ENCODE results near the gene MARVELD3. TPM values are rescaled to one million over a fixed set of nuclear protein-coding genes. Genes with fewer than 3 reads are reported as not detected.

MARVELD3 gene
- total and polyA plus RNA-seq, 2 of the 8 experiments (the other 6 are each of a cell fraction or from before 2014, with no cell fraction given) = 18.0 to 34.8 TPM

DNA sequence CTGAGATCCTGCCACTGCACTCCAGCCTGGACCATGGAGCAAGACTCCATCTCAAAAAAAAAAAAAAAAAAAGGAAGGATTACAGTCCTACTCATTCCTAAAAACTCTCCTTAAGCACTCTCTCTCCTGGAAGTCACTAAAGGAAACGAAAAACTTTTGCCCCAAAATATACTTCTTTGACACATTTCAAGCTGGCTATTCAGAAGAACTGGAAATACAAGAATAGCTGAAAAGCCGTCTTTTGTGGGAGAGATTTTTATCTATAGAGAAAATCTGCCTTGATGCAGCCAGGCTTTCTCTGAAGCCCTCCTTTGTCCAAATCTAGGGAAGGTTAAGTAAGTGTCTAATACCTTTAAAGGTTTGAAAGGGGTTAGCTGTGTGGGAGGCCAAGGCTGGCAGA is 16.9 kb upstream of the MARVELD3 start:
- ChIA-PET CTCF (ENCODE audit: partially characterized antibody) (interaction anchor here (0.6 to 6.6 kb wide), 14 partner anchors 13 to 205 kb away, joined by 3 to 140 read pairs (median 5); partner anchors contain the start of genes CHST4 and TAT), POLR2A (ENCODE audit: partially characterized antibody) (no interaction called here)
- Histone ChIP-seq H4K91ac (replicated peaks; ENCODE audit: insufficient read length, low read length) (no peak overlapping the region), H2AK5ac (ENCODE audit: low read depth, low read length) (no peak overlapping the region), H3K79me2 (ENCODE audit: control insufficient read depth in 1 of 2, insufficient read depth in 2 of 2, low read length in 2 of 2) (no peaks in the 10 kb centered on the region), H2BK5ac (ENCODE audit: low read depth, low read length) (no peak overlapping the region), H3K9ac (replicated peaks in 1 of 4; ENCODE audit: extremely low read depth in 1 of 4, low read depth in 3 of 4, low read length in 3 of 4) (no peak overlapping the region), H3K14ac (ENCODE audit: insufficient read length) (no peak overlapping the region), H3K4me2 (ENCODE audit: insufficient read depth in 1 of 2, low read depth in 2 of 2, low read length in 2 of 2) (no peak overlapping the region), H4K5ac (ENCODE audit: insufficient read length, low read depth, low read length) (no peak overlapping the region), H4K20me1 (replicated peaks in 1 of 2; ENCODE audit: control insufficient read depth in 1 of 2, insufficient read depth in 2 of 2, low read length in 2 of 2) (no peaks in the 10 kb centered on the region), H3K4me1 (replicated peaks in 1 of 4; ENCODE audit: control insufficient read depth in 3 of 4, insufficient read depth in 4 of 4, low read length in 3 of 4) (peaks cover 0 to 2% (median 0%) of the 10 kb centered on the region in 4 experiments; a peak in 1 of 7 replicates), H3K79me1 (ENCODE audit: low read depth, low read length) (no peaks in the 10 kb centered on the region), H3K56ac (replicated peaks; ENCODE audit: insufficient read length, low read depth, low read length) (no peak overlapping the region), H2BK12ac (ENCODE audit: low read depth, low read length) (no peak overlapping the region), H2BK15ac (ENCODE audit: low read length) (no peak overlapping the region), H3K27me3 (replicated peaks in 1 of 4; ENCODE audit: control insufficient read depth in 3 of 4, extremely low read depth in 1 of 4, insufficient read depth in 3 of 4, low read length in 3 of 4) (no peaks in the 10 kb centered on the region), H3K4ac (replicated peaks; ENCODE audit: insufficient read length, low read depth, low read length) (no peak overlapping the region), H3K23ac (ENCODE audit: insufficient read length) (no peak overlapping the region), H3K9me3 (ENCODE audit: insufficient read depth in 2 of 2, low read depth in 1 of 2, low read length in 1 of 2) (no peaks in the 10 kb centered on the region), H3K36me3 (ENCODE audit: control insufficient read depth in 2 of 4, insufficient read depth in 4 of 4, low read length in 3 of 4) (no peaks in the 10 kb centered on the region), H3K23me2 (ENCODE audit: low read depth, low read length) (no peaks in the 10 kb centered on the region), H2BK120ac (replicated peaks; ENCODE audit: low read depth, low read length) (no peak overlapping the region), H3K4me3 (ENCODE audit: extremely low read depth in 1 of 4, insufficient read depth in 2 of 4, low read depth in 3 of 4, low read length in 4 of 4) (no peak overlapping the region), H2BK20ac (ENCODE audit: low read length) (no peak overlapping the region), H3K18ac (ENCODE audit: extremely low read depth, low read length) (no peak overlapping the region), H2AFZ (ENCODE audit: low read length) (no peak overlapping the region), H3K27ac (ENCODE audit: low read depth, low read length) (no peak overlapping the region), H4K8ac (ENCODE audit: extremely low read depth, insufficient read depth, low read length) (no peak overlapping the region)
- FAIRE-seq (no peak), DNase-seq (ENCODE audit: low read depth in 1 of 2, low spot score in 2 of 2) (no peak)
- WGBS, 2 experiments (ENCODE audit: extremely low coverage in 1 of 2, insufficient coverage in 1 of 2, insufficient read length in 1 of 2, insufficient replicate concordance in 2 of 2, low coverage in 1 of 2, low lambda C conversion rate in 2 of 2, missing lambda C conversion rate in 1 of 2) = 59% methylated on average over 2 of the region's 2 CpGs; no CpG with 5 or more reads in 1 of the 2 experiments
- TF ChIP-seq RNF2 (IDR thresholded peaks at IDR 0.05; ENCODE audit: borderline replicate concordance, low read depth, low read length, missing control alignments, poor library complexity, severe bottlenecking) (no peak), GTF2F1 (IDR thresholded peaks at IDR 0.05; ENCODE audit: borderline replicate concordance, low read depth, low read length) (no peak), CEBPB (IDR thresholded peaks at IDR 0.05; ENCODE audit: low read depth, low read length) (no peak)
- TF ChIP-seq, protein P1, sequence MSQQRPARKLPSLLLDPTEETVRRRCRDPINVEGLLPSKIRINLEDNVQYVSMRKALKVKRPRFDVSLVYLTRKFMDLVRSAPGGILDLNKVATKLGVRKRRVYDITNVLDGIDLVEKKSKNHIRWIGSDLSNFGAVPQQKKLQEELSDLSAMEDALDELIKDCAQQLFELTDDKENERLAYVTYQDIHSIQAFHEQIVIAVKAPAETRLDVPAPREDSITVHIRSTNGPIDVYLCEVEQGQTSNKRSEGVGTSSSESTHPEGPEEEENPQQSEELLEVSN (IDR thresholded peaks at IDR 0.05) = no peak

Data from H1 (cell line).